Dendritic cell treated with granulocyte-macrophage colony-stimulating factor and Interleukin-4, amounts not matched to agents 40 ng/mL and 50 ng/mL, for 4 days (primary cell): ENCODE measurements around the gene LYPD1.

Source experiments
- H3K27ac Mint-ChIP-seq: one replicate; pipeline ENCODE4 v1.8.0; 2022; ENCODE audit warnings: mild to moderate bottlenecking, mixed read lengths
- H3K27me3 Mint-ChIP-seq: one replicate; pipeline ENCODE4 v1.8.0; 2022; ENCODE audit warnings: mild to moderate bottlenecking, mixed read lengths
- H3K36me3 Mint-ChIP-seq: one replicate; pipeline ENCODE4 v1.8.0; 2022; ENCODE audit warnings: low read depth, mixed read lengths
- H3K4me1 Mint-ChIP-seq: one replicate; pipeline ENCODE4 v1.8.0; 2022; ENCODE audit warnings: low read depth, mixed read lengths
- H3K4me3 Mint-ChIP-seq: one replicate; pipeline ENCODE4 v1.8.0; 2022; ENCODE audit warnings: mild to moderate bottlenecking, moderate library complexity, mixed read lengths
- H3K9me3 Mint-ChIP-seq: one replicate; pipeline ENCODE4 v1.8.0; 2022; ENCODE audit warnings: mixed read lengths
- intact Hi-C: fragments of 100-400 bp; cut with micrococcal nuclease; formaldehyde crosslinking; loops from one replicate; pipeline ENCODE4 v1.15.0; 2022

The LYPD1 gene

GRCh38 chr2:132656266-132656975 is 13.6 kb downstream of the LYPD1 start:
- Mint-ChIP-seq H3K9me3 (no peaks in the 10 kb centered on the region), H3K27me3 (peaks cover 8% of the 10 kb centered on the region), H3K4me1 (no peaks in the 10 kb centered on the region), H3K36me3 (no peaks in the 10 kb centered on the region), H3K4me3 (no peak overlapping the region), H3K27ac (no peak overlapping the region)
- intact Hi-C loops = no loop called here

- H3K27ac Mint-ChIP-seq = no peak overlapping the region
- H3K4me3 Mint-ChIP-seq = no peak overlapping the region
- H3K36me3 Mint-ChIP-seq = no peaks in the 10 kb centered on the region
- no peaks in the 10 kb centered on the region for H3K9me3 Mint-ChIP-seq
- H3K4me1 Mint-ChIP-seq = no peaks in the 10 kb centered on the region
- H3K27me3 Mint-ChIP-seq = peaks cover 10% of the 10 kb centered on the region
- intact Hi-C loops = no loop called here
Measured at GRCh38 chr2:132654968-132655367, 15.0 kb downstream of the LYPD1 start.

GRCh38 chr2:132654335-132654734 is 15.7 kb downstream of the LYPD1 start:
- no peaks in the 10 kb centered on the region for H3K9me3 Mint-ChIP-seq
- H3K4me3 Mint-ChIP-seq = no peak overlapping the region
- no peaks in the 10 kb centered on the region for H3K36me3 Mint-ChIP-seq
- intact Hi-C loops = no loop called here
- no peak overlapping the region for H3K27ac Mint-ChIP-seq
- H3K27me3 Mint-ChIP-seq = peaks cover 10% of the 10 kb centered on the region
- H3K4me1 Mint-ChIP-seq = no peaks in the 10 kb centered on the region

GRCh38 chr2:132652474-132652873 is 17.5 kb downstream of the LYPD1 start:
- intact Hi-C loops = no loop called here

GRCh38 chr2:132651115-132652045 is 18.6 kb downstream of the LYPD1 start:
- no peak overlapping the region for H3K27ac Mint-ChIP-seq
- H3K4me3 Mint-ChIP-seq = no peak overlapping the region
- intact Hi-C loops = no loop called here
- H3K27me3 Mint-ChIP-seq = peaks cover 17% of the 10 kb centered on the region
- H3K9me3 Mint-ChIP-seq = no peaks in the 10 kb centered on the region
- H3K36me3 Mint-ChIP-seq = no peaks in the 10 kb centered on the region
- no peaks in the 10 kb centered on the region for H3K4me1 Mint-ChIP-seq

More at GRCh38 chr2:132652474-132652873, 17.5 kb downstream of the LYPD1 start:
- no peaks in the 10 kb centered on the region for H3K9me3 Mint-ChIP-seq
- H3K27ac Mint-ChIP-seq = no peak overlapping the region
- no peak overlapping the region for H3K4me3 Mint-ChIP-seq
- H3K27me3 Mint-ChIP-seq = peaks cover 17% of the 10 kb centered on the region
- H3K36me3 Mint-ChIP-seq = no peaks in the 10 kb centered on the region
- H3K4me1 Mint-ChIP-seq = no peaks in the 10 kb centered on the region

GRCh38 chr2:132646540-132647108 is 23.4 kb downstream of the LYPD1 start:
- Mint-ChIP-seq H3K4me3 (no peak overlapping the region), H3K9me3 (no peaks in the 10 kb centered on the region), H3K4me1 (peaks cover 10% of the 10 kb centered on the region), H3K36me3 (no peaks in the 10 kb centered on the region), H3K27me3 (peaks cover 18% of the 10 kb centered on the region), H3K27ac (no peak overlapping the region)
- intact Hi-C loops = no loop called here

GRCh38 chr2:132645722-132646539 is 24.1 kb downstream of the LYPD1 start:
- Mint-ChIP-seq H3K4me1 (peaks cover 10% of the 10 kb centered on the region), H3K9me3 (no peaks in the 10 kb centered on the region), H3K4me3 (no peak overlapping the region), H3K27me3 (peaks cover 15% of the 10 kb centered on the region), H3K27ac (no peak overlapping the region), H3K36me3 (no peaks in the 10 kb centered on the region)
- intact Hi-C loops = no loop called here

GRCh38 chr2:132645176-132645575 is 24.8 kb downstream of the LYPD1 start:
- Mint-ChIP-seq H3K4me1 (peaks cover 10% of the 10 kb centered on the region), H3K4me3 (no peak overlapping the region), H3K27ac (no peak overlapping the region)

GRCh38 chr2:132642415-132642814 is 27.6 kb downstream of the LYPD1 start:
- Mint-ChIP-seq H3K4me3 (no peak overlapping the region), H3K9me3 (no peaks in the 10 kb centered on the region), H3K36me3 (no peaks in the 10 kb centered on the region), H3K27ac (no peak overlapping the region), H3K4me1 (peaks cover 10% of the 10 kb centered on the region), H3K27me3 (peaks cover 11% of the 10 kb centered on the region)
- intact Hi-C loops = no loop called here

More at GRCh38 chr2:132645176-132645575, 24.8 kb downstream of the LYPD1 start:
- no peaks in the 10 kb centered on the region for H3K9me3 Mint-ChIP-seq
- H3K27me3 Mint-ChIP-seq = peaks cover 15% of the 10 kb centered on the region
- no peaks in the 10 kb centered on the region for H3K36me3 Mint-ChIP-seq
- intact Hi-C loops = no loop called here

- Mint-ChIP-seq H3K27me3 (peaks cover 11% of the 10 kb centered on the region), H3K27ac (no peak overlapping the region), H3K4me1 (peaks cover 10% of the 10 kb centered on the region), H3K36me3 (no peaks in the 10 kb centered on the region), H3K9me3 (no peaks in the 10 kb centered on the region), H3K4me3 (no peak overlapping the region)
- intact Hi-C loops = no loop called here
Measured at GRCh38 chr2:132641819-132642218, 28.2 kb downstream of the LYPD1 start.

- Mint-ChIP-seq H3K27ac (no peak overlapping the region), H3K4me1 (peaks cover 4% of the 10 kb centered on the region), H3K36me3 (no peaks in the 10 kb centered on the region), H3K27me3 (peaks cover 7% of the 10 kb centered on the region), H3K9me3 (no peaks in the 10 kb centered on the region), H3K4me3 (no peak overlapping the region)
- intact Hi-C loops = no loop called here
Measured at GRCh38 chr2:132640116-132640515, 29.9 kb downstream of the LYPD1 start.

- peaks cover 7% of the 10 kb centered on the region for H3K9me3 Mint-ChIP-seq
- H3K4me1 Mint-ChIP-seq = peaks cover 5% of the 10 kb centered on the region
- H3K27ac Mint-ChIP-seq = no peak overlapping the region
- H3K36me3 Mint-ChIP-seq = no peaks in the 10 kb centered on the region
- H3K4me3 Mint-ChIP-seq = no peak overlapping the region
- peaks cover 4% of the 10 kb centered on the region for H3K27me3 Mint-ChIP-seq
- intact Hi-C loops = no loop called here
Measured at GRCh38 chr2:132638313-132639040, 31.5 kb downstream of the LYPD1 start.

GRCh38 chr2:132636346-132636745 is 33.7 kb downstream of the LYPD1 start:
- Mint-ChIP-seq H3K9me3 (peaks cover 10% of the 10 kb centered on the region), H3K4me3 (no peak overlapping the region), H3K4me1 (peaks cover 5% of the 10 kb centered on the region), H3K36me3 (no peaks in the 10 kb centered on the region), H3K27ac (no peak overlapping the region), H3K27me3 (peaks cover 4% of the 10 kb centered on the region)
- intact Hi-C loops = no loop called here
